Hematopoietic multipotent progenitor cell (in vitro differentiated cells): ENCODE measurements around the gene TOMM34. TPM values are rescaled to one million over a fixed set of nuclear protein-coding genes. Genes with fewer than 3 reads are reported as not detected.
A peak's percentile ranks its signal among the peaks of the same experiment; 100 is the strongest.

Experiments used
- DNase-seq, 3 donors: peaks; one replicate each; pipeline ENCODE4 v3.0.0-alpha.2; 2011 to 2015; ENCODE audit warnings: low read depth in 2 of 3, low spot score in 2 of 3
- total RNA-seq: library from RNA; depleted of rRNA; stranded (reverse); fragments of >200 nt; gene quantifications from one replicate; pipeline ENCODE4 v1.2.3, GENCODE V29; 2012

Gene TOMM34
- total RNA-seq, 1 donor, result 20.2 TPM

DNA sequence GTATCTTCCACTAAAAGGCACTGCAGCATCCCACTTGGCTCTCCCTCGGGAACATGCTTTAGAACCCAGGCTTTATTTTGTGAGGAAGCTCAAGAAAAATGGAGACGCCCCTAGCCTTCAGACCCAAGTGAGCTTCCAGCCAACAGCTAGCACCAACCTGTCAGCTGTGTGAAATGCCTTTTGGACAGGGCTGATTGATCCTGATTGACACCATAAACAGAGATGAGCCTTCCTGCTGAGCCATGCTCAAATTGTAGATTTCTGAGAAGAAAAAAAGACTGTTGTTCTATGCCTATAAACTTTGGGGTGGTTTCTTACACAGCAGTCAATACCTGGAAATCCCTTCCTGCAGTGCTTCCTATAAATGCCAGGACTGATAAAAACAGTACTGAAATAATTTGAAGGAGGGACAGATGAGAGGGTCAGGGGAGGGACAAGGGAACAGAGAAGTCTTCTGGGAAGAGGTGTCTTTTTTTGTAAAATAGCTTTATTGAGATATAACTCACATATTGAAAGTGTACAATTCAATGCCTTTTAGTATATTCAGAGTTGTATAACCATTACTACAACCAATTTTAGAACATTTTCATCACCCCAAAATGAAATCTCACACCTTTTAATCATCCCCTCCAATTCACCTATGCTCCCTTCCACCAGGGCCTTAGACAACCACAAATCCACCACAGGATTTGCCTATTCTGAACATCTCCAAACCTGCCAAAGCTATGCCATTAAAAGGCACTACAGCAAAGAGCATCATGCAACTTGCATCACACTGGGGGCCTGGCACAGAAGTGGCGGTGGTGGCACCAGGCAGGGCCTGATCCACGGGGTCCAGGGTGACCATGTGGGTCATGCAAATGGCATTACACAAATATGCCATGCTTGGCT lies 3.4 kb upstream of the TOMM34 start:
- DNase-seq, result no peak

DNA sequence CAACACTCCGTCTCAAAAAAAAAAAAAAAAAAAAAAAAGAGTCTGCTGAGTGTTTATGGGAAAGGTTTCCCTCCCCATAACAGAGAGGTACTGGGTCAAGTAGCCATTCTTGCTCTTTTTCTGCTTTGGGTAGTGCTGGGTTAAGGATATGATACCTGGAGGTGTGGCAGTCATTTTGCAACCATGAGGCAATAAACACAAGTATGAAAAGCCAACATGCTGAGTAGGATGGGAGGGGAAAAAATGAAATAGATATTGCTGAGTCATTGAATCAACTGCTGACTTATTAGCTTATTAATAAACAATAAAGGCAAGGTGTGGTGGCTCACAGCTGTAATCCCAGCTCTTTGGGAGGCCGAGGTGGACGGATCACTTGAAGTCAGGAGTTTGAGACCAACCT lies 2.3 kb upstream of the TOMM34 start:
- no peak for DNase-seq

DNA sequence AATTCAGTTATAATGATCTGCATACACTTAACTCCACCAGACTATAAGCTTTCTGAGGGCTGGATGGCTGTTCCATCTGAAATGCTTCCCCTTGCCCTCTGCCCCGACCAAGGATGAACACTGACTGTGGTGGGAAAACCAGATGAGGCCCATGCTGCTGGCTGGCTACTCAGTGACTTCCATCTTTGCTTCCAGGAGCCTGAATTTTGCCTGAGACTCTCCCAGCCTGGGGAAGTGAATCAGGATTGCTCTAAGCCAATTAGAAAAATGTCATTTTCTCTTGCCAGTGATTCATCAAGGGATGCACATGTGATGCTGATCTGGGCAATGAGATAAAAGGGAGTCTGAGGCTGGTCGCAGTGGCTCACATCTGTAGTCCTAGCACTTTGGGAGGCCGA lies 1.7 kb upstream of the TOMM34 start:
- DNase-seq, result no peak

DNA sequence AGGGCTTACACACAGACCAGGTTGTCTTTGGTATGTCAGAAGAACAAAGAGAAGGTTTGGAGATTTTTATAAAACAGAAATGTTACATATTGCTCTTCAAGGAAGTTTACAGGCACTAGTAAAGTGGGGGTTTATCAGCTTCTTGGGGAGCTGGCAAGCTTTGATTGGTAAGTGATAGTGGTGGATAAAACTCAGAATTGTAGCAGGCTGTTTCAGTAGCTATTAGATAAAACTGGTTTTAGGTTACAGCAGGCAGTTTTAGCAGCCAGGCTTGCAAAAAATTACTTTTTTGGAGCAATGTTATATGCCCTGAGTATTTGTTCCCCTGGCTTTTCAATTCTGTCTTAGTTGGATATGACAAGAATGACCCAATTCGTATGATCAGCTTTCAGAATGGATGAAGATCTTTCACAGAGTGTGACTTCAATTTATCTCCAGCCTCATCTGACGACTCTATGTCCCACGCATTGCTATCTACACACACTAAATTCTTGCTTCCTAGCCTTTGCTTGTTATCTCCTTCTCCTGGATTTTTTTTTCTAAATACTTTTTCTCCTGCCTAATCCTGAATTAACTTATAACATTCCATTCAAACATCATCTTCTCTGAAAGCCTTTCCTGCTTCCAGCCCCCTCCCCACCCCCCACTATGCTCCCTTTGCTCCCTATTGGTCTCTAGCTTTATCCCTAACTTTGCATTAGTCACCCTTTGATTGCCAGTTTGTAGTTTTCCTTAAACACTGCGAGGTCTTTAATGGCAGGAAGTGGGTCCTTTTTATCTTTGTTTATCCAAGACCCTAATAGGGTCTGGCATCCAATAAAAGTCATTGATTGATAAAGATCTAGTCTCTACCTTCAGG lies 1.0 kb upstream of the TOMM34 start:
- DNase-seq, result no peak

DNA sequence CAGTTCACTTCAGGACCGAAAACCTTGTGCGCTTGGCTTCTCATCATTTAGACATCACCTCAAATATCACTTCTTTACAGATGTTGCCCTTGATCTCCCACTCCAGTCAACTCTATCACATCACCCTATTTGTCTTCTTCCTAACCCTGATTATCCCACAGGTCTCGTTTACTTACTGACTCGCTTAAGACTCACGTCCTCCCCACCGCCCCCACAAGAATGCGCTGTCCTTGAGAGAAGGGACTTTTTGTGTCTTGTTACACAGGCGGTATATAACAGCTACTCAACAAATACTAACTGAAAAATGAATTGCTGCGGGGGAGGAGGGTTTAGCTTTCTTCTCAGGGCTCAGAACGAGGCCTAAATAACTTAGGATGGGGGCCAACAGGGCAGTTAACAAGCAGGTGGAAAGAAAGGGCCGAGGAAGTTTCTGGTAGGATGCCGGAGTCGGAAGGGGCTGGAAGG lies 527 bp downstream of the TOMM34 start:
- DNase-seq, result peak in 2 of 3 donors; percentile 65 to 72

DNA sequence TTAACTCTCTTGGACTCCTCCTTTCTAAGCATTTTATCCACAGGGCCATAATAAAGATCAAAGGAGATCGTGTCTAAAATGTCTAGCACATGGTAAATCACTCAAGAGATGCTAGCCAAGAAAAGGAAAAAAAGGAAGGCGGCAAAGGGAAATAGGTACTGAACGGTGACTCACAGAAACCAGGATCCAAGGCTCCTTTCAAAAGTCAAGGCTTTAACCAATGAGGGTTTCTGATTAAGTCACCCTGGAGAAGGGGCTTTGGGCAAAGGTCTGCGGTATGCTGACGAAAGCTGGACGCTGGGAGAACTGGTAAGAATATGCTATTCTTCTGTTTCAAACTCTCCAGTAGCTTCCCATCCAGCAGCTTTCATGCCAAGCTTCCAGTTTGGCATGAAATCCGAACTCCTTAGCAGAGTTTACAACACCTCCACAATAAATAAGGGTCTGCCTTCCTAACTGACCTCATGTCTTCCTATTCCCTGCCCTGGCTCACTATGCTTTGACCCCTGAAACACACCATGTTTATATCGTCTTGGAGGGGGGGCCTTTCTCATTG lies 1.0 kb downstream of the TOMM34 start:
- DNase-seq, result no peak

DNA sequence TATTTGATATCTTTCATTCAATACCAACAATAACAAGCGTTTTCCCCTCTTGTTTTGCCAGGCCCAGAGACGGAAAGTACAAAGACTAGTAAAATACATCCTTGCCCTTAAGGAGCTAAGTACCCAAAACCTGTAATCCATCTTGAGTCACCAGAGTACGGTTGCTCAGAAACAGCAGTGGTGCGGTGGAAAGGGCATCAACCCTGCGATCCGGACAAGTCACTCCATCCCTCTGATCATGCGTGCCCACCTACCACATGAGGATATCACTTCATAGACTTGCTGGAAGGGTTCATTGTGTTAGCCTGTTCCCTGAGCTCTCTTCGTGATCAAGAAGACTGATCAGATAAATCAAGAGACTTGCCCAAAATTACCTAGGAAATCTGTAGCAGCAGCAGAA lies 1.9 kb downstream of the TOMM34 start:
- DNase-seq, result no peak

DNA sequence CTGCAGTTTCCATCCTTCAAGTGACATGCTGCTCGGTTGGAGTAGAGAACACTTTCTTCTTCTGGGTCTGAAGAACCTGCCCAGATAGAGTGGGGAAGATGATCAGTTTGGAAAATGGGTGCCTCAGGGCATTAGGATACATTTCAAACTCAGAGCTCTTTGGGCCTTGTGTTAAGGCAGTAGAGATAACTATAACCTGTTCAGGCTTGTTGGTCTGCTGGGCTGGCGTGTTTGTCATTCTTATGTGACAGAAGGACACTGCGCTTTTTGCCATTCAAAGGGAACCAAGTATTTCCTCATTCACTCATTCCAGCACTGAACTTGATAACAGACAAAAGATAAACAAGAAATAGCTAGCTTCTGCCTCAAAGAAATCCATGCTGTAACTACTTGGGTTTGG lies 3.8 kb downstream of the TOMM34 start:
- DNase-seq, result no peak

DNA sequence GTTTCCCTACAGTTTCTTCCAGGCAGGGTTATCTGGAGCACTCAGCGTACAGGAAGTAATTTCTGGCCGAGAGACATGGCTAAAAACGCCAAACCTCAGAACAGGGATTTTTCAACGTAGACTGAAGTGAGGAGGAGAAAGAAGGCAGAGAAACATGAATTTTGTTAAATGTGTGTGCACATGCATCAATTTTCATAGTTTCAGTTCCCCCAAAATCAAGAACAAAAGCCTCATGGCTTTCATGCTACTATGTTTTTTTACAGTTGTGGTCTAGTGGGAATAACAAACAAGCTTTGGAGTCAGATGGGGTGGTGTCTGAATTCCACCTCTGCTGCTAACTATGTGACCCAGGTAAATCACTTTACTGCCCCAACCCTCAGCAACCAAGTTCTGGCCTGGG lies 4.9 kb downstream of the TOMM34 start:
- no peak for DNase-seq

DNA sequence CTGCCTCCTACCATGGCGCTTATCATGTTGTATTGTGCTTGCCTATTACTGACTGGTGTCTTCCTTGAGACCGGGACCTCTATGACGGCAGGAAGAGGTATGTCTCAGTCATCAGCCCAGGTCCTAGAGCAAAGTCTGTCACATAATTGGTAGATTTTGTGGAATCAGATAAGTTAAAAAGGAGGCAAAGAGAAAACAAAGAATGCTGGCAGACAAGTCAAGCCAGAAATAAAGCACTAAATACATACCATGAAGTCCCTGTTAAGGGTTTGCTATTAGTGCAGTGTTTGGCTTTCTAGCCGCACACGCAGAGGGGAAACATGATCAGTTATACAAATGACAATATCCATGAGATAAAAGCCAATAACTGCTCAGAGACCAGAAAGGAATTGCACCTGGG lies 6.0 kb downstream of the TOMM34 start:
- DNase-seq, result no peak

DNA sequence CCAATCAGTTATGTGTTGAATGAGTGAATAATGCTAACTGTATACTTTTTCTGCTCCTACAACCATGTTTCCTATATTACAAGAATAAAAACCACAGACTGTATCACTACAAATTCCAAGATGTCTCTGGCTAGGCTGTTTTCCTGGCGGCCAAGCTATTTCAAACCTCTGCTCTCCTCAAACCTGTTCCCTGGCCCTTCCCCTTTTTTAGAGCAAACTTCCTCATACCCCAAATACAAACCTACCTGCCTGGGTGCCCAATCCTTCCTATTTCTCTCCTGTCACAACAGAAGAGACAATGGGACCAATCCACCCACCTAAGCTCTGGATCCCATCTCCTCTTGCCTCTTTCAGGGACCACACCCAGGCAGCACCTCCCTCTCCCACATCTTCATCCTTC lies 7.5 kb downstream of the TOMM34 start:
- DNase-seq, result no peak

DNA sequence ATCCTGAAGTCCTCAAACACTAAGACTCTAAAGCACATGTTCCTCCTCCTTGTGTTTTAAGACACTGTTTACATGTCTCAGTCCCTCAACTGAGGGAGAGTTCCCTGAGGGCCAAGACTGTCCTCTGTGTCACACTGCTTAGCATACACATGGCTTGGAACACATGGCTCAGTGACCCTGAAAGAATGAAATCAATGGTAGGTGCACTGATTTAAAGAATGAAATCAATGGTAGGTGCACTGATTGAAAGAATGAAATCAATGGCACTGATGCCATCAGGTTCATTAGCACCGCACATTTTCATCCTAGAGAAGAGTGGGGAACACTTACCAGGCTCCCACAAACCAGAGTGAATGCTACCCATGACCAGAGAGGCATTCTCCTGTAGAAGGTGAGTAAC lies 9.8 kb downstream of the TOMM34 start:
- no peak for DNase-seq

DNA sequence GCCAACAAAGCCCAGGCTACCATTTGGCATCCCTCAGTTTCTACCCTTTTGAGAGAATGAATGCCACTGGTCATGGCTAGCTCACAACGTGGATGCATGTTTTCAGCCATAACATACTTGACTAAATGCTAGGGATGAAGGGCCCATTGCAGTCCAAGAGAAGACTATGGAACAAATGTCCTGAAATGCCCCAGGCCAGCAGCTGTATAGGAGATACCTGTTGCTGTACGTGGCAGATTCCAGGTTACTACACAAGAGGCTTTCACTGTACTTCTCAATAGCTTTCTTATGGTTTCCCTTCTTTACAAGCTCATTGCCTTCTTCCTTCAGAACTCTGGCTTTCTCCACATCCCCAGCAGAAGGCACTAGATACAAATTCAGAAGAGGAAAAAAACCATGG lies 11.7 kb downstream of the TOMM34 start:
- DNase-seq, result no peak

DNA sequence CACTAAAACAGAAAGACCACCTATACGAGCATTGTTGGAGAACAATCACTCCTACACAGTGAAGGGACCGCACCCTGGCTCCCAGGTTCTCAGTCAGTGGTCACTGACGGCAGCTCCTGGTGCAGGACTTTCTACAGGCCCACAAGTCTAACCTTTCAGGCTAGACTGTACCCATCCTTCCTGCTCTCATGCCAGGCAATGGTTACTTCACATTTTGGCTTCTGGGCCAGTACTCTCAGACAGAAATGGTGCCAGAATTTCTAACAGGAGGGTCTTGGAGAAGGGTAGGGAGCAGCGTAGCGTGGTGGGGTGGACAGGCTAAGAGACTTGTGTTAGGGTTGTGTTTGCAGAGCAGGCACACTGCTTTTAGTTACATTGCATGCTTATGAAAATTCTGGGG lies 12.1 kb downstream of the TOMM34 start:
- no peak for DNase-seq

DNA sequence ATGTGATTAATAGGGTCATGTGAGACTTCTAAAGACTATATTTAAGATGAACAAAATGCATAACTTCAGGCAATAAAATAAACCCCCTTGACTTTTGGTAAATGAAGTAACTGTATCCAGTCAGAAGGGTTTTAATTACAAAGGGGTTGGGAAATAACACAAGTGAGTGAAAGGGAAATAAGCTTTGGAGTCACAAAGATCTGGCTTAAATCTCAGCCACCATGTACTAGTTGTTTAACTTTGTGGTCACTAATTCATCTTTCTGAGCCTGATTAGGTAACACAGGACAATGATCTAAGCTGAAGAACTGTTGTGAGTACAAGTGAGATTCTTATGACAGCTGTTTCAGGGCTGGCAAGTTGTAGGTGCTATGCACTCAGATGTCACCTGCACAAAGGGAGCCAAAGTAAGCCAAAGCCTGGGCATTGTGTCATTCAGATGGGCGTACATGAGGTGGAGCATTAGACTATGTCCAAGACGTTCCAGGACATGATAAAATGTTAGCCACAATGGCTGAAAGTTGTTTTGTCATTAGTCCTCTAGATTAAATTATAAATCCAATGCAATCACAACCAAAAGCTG lies 13.8 kb downstream of the TOMM34 start:
- no peak for DNase-seq

DNA sequence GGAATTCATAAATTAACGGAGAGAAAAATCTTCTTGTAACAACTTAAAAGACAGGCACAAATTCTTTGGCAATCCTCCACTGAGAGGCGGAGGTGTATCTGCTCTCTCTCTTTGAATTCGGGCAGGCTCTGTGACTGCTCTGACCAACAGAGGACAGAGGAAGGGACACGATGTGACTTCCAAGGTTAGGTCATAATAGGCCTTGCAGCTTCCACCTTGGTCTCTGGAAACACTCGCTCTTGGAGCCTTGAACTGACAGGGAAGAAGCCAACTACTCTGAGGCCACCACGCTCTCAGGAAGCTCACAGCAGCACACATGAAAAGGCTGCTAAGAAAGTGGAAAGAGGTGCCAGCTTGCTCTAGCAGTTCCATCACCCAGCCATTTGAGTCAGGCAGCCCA lies 14.9 kb downstream of the TOMM34 start:
- DNase-seq, result no peak

DNA sequence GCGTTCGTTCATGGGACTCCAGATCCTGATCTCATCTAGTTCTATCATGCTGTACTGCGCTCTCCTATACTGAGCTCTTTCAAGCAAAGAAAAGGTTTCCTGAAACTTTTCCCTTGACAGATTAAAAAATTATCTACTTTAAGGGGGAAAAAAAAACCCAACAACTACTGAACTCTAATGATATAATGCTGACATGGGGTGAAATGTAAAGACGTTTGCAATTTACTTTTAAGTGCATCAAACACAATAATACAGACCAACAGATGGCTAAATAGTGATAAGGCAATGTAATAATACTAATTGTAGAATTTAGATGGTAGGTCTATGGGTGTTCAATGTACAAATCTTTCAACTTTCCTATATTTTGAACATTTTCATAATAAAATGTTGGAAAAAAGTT lies 16.4 kb downstream of the TOMM34 start:
- DNase-seq, result no peak

DNA sequence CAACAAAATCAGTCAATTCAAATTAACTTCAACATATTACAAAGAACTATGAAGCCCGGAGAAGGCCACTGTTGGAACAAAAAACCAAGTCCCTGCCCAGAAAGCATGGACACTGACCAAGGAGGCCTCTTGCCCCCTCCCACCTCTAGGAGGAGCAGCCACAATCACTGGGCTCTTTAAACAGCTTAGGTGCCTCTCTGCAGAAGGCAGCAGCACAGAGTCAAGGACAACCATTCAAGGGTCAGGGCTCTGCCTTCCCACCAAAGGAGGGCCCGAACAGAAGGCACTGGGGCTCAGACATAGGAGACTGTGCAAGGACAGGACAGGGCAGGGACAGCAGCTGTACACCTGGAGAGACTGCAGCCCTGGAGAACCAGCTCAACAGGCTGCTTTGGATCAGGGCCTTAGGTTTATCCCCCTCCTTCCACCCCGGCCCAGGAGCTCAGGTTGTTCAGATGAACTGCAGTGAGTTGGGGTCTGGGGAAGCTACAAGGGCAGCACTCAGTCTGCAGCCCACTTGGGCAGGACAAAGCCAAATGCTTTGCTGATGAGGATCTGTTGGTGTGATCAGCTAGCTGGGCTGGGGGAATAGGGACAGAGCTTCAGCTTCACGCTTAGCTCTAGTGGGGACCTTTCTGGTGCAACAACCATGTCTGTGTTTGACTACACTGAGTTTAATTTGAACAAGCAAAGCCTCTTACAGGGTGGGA lies 17.8 kb downstream of the TOMM34 start:
- no peak for DNase-seq

DNA sequence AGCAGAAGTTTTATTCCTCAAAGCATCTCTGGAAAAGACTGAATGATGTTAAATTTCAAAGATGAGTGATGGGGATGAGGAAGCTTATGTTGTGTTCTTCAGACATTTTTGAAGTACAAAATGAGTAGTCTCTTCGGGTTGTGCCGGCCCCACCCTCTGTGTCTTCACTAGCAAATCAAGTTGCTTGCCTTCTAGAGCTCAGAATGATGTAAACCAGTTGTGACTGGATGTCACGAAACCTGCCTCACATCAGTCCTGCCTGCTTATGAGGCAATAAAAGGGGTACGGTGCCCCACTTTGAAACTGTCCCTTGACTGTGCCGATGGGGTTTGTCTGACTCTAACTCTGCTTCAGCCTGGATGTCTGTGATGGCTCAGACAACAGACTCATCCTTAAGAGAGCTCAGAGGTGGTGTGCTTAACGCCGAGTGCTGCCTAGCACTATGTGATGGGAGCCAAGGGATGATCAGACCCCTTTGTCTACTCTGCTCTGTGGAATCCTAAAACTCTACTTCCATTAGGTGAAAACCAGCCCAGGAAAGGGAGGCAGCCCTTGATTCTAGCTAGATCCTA lies 19.0 kb downstream of the TOMM34 start:
- no peak for DNase-seq

DNA sequence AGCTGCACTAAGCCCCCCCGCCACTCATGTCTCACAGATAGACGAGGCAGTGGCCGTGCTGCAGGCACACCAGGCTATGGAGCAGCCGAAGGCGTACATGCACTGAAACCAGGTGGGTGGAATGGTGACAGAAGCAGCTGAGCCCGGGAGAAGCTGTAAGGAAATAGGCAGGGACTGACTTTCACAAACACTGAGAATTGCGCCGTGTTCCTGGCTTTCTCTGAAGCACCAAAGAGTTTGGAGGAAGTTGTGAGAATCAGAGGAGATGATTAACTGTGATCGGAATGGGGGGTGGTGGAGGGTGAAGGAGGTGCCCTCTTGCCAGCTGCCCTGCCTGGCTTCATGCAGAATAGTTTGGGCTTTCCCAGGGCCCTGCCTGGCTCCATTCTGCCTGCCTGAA lies 21.6 kb downstream of the TOMM34 start:
- no peak for DNase-seq
